Astrocyte (in vitro differentiated cells and primary cell): Measurements from ENCODE around the gene ATXN7. TPM values are rescaled to one million over a fixed set of nuclear protein-coding genes. Genes with fewer than 3 reads are reported as not detected.

Experiments
- DNase-seq: peaks from one replicate; pipeline ENCODE4 v3.0.0-alpha.2; 2010; ENCODE audit warnings: low read depth
- FAIRE-seq: peaks from 2 replicates; lab custom pipeline; 2011; peaks lifted over from hg19 to GRCh38; lab: Jason Lieb, UNC
- H2AFZ ChIP-seq: 2 replicates; pipeline ENCODE4 v1.6.0; 2012; ENCODE audit warnings: low read depth, low read length, inconsistent platforms
- H3K27ac ChIP-seq: 2 replicates; pipeline ENCODE4 v1.5.1; 2011; ENCODE audit warnings: low read depth, low read length, inconsistent platforms
- H3K27me3 ChIP-seq: 2 replicates; pipeline ENCODE4 v1.6.0; 2011; ENCODE audit warnings: low read length, inconsistent platforms; ENCODE audit not compliant: insufficient read depth
- H3K36me3 ChIP-seq: 2 replicates; pipeline ENCODE4 v1.5.1; 2011; ENCODE audit warnings: low read length, inconsistent platforms; ENCODE audit not compliant: insufficient read depth
- H3K4me1 ChIP-seq: 2 replicates; pipeline ENCODE4 v1.5.1; 2011; ENCODE audit warnings: low read length, inconsistent platforms; ENCODE audit not compliant: insufficient read depth
- H3K4me2 ChIP-seq: 2 replicates; pipeline ENCODE4 v1.6.0; 2012; ENCODE audit warnings: low read length, inconsistent platforms
- H3K4me3 ChIP-seq: 2 replicates; pipeline ENCODE4 v1.5.1; 2011; ENCODE audit warnings: low read depth, mild to moderate bottlenecking, low read length, inconsistent platforms; ENCODE audit not compliant: insufficient read depth
- H3K79me2 ChIP-seq: 2 replicates; pipeline ENCODE4 v1.6.0; 2012; ENCODE audit warnings: mild to moderate bottlenecking, low read length, inconsistent platforms; ENCODE audit not compliant: insufficient read depth
- H3K9ac ChIP-seq: 2 replicates; pipeline ENCODE4 v1.6.0; 2012; ENCODE audit warnings: mild to moderate bottlenecking, low read length, inconsistent platforms
- H3K9me3 ChIP-seq: 2 replicates; pipeline ENCODE4 v1.5.1; 2012; ENCODE audit warnings: low read depth, mild to moderate bottlenecking, low read length, inconsistent platforms; ENCODE audit not compliant: insufficient read depth
- H4K20me1 ChIP-seq: 2 replicates; pipeline ENCODE4 v1.6.0; 2012; ENCODE audit warnings: low read length, inconsistent platforms; ENCODE audit not compliant: insufficient read depth
- H3K27ac Mint-ChIP-seq: one replicate; pipeline ENCODE4 v1.8.0; 2021; ENCODE audit warnings: mild to moderate bottlenecking, mixed read lengths; ENCODE audit not compliant: unreplicated experiment
- H3K27me3 Mint-ChIP-seq: one replicate; pipeline ENCODE4 v1.8.0; 2021; ENCODE audit warnings: low read depth, mixed read lengths; ENCODE audit not compliant: unreplicated experiment
- H3K36me3 Mint-ChIP-seq: one replicate; pipeline ENCODE4 v1.8.0; 2021; ENCODE audit warnings: low read depth, mixed read lengths; ENCODE audit not compliant: unreplicated experiment
- H3K4me1 Mint-ChIP-seq: one replicate; pipeline ENCODE4 v1.8.0; 2021; ENCODE audit warnings: low read depth, mixed read lengths; ENCODE audit not compliant: unreplicated experiment
- H3K4me3 Mint-ChIP-seq: one replicate; pipeline ENCODE4 v1.8.0; 2021; ENCODE audit warnings: mild to moderate bottlenecking, moderate library complexity, mixed read lengths; ENCODE audit not compliant: unreplicated experiment
- H3K9me3 Mint-ChIP-seq: one replicate; pipeline ENCODE4 v1.8.0; 2021; ENCODE audit warnings: mild to moderate bottlenecking, mixed read lengths; ENCODE audit not compliant: unreplicated experiment
- CTCF ChIP-seq: IDR thresholded peaks from 2 replicates; pipeline ENCODE4 v1.5.1; 2011; ENCODE audit warnings: low read depth, mild to moderate bottlenecking, inconsistent platforms, low read length, moderate library complexity; ENCODE audit not compliant: insufficient read depth
- EZH2 ChIP-seq: IDR thresholded peaks from 2 replicates; pipeline ENCODE4 v1.6.1; 2012; ENCODE audit warnings: mild to moderate bottlenecking, low read length, inconsistent platforms; ENCODE audit not compliant: insufficient read depth
- total RNA-seq: library from RNA; stranded (reverse); gene quantifications from 2 replicates; pipeline ENCODE4 v1.2.1, GENCODE V29; 2021

Gene ATXN7
- total RNA-seq, 1 donor from 2014 or later = 17.6 TPM

GRCh38 chr3:63959146-63959545, 95.5 kb downstream of the ATXN7 start:
- no peak overlapping the region for H2AFZ ChIP-seq
- H3K9me3 ChIP-seq = no peaks in the 10 kb centered on the region
- H3K9ac ChIP-seq = no peak overlapping the region
- no peak overlapping the region for H3K4me3 Mint-ChIP-seq
- no peaks in the 10 kb centered on the region for H3K27me3 ChIP-seq
- peaks cover 8% of the 10 kb centered on the region for H3K4me1 ChIP-seq
- H3K9me3 Mint-ChIP-seq = no peaks in the 10 kb centered on the region
- peaks cover 22% of the 10 kb centered on the region for H3K79me2 ChIP-seq
- H3K27me3 Mint-ChIP-seq = no peaks in the 10 kb centered on the region
- no peak overlapping the region for H3K27ac ChIP-seq
- peaks cover 29% of the 10 kb centered on the region for H3K4me1 Mint-ChIP-seq
- DNase-seq (no peak), FAIRE-seq (no peak)
- peaks cover 74% of the 10 kb centered on the region for H4K20me1 ChIP-seq
- H3K4me2 ChIP-seq = no peak overlapping the region
- TF ChIP-seq CTCF (no peak), EZH2 (no peak)
- peaks cover 2% of the 10 kb centered on the region for H3K36me3 ChIP-seq
- no peak overlapping the region for H3K4me3 ChIP-seq
- H3K27ac Mint-ChIP-seq = no peak overlapping the region
- peaks cover 3% of the 10 kb centered on the region for H3K36me3 Mint-ChIP-seq

GRCh38 chr3:63960048-63960711, 96.5 kb downstream of the ATXN7 start:
- Histone ChIP-seq H3K27ac (peak overlapping the region; percentile 19), H3K9me3 (no peaks in the 10 kb centered on the region), H3K27me3 (no peaks in the 10 kb centered on the region), H3K4me2 (peak overlapping the region; percentile 82), H4K20me1 (peaks cover 77% of the 10 kb centered on the region), H3K9ac (peak overlapping the region; percentile 50), H3K36me3 (no peaks in the 10 kb centered on the region), H3K4me1 (peaks cover 8% of the 10 kb centered on the region), H3K79me2 (peaks cover 22% of the 10 kb centered on the region), H2AFZ (peak overlapping the region; percentile 12), H3K4me3 (peak overlapping the region; percentile 41)
- peaks cover 2% of the 10 kb centered on the region for H3K36me3 Mint-ChIP-seq
- peak overlapping the region; percentile 88 for H3K27ac Mint-ChIP-seq
- no peak for TF ChIP-seq EZH2
- TF ChIP-seq CTCF = no peak
- H3K27me3 Mint-ChIP-seq = no peaks in the 10 kb centered on the region
- H3K4me1 Mint-ChIP-seq = peaks cover 23% of the 10 kb centered on the region
- H3K4me3 Mint-ChIP-seq = peak overlapping the region; percentile 64
- FAIRE-seq (peak; percentile 45), DNase-seq (peak; percentile 72)
- no peaks in the 10 kb centered on the region for H3K9me3 Mint-ChIP-seq

- H2AFZ ChIP-seq = no peak overlapping the region
- peaks cover 23% of the 10 kb centered on the region for H3K79me2 ChIP-seq
- H3K4me3 ChIP-seq = no peak overlapping the region
- no peaks in the 10 kb centered on the region for H3K9me3 Mint-ChIP-seq
- H3K4me1 ChIP-seq = peaks cover 8% of the 10 kb centered on the region
- H3K27ac Mint-ChIP-seq = no peak overlapping the region
- H3K9ac ChIP-seq = no peak overlapping the region
- no peak overlapping the region for H3K4me2 ChIP-seq
- H3K27me3 ChIP-seq = no peaks in the 10 kb centered on the region
- peaks cover 81% of the 10 kb centered on the region for H4K20me1 ChIP-seq
- FAIRE-seq = no peak
- H3K4me1 Mint-ChIP-seq = peaks cover 18% of the 10 kb centered on the region
- no peaks in the 10 kb centered on the region for H3K36me3 ChIP-seq
- H3K27me3 Mint-ChIP-seq = no peaks in the 10 kb centered on the region
- H3K36me3 Mint-ChIP-seq = peaks cover 1% of the 10 kb centered on the region
- H3K9me3 ChIP-seq = no peaks in the 10 kb centered on the region
- TF ChIP-seq EZH2 (no peak), CTCF (peak; percentile 67)
- no peak overlapping the region for H3K27ac ChIP-seq
- peak; percentile 34 for DNase-seq
- H3K4me3 Mint-ChIP-seq = no peak overlapping the region
Measured at GRCh38 chr3:63961891-63962290, 98.2 kb downstream of the ATXN7 start.
